ENCODE results near the gene ZDHHC17. TPM values are rescaled to one million over a fixed set of nuclear protein-coding genes. Genes with fewer than 3 reads are reported as not detected.

Gene ZDHHC17
- total and polyA plus RNA-seq, 2 experiments from 2014 or later = 11.7 to 39.8 TPM

DNA sequence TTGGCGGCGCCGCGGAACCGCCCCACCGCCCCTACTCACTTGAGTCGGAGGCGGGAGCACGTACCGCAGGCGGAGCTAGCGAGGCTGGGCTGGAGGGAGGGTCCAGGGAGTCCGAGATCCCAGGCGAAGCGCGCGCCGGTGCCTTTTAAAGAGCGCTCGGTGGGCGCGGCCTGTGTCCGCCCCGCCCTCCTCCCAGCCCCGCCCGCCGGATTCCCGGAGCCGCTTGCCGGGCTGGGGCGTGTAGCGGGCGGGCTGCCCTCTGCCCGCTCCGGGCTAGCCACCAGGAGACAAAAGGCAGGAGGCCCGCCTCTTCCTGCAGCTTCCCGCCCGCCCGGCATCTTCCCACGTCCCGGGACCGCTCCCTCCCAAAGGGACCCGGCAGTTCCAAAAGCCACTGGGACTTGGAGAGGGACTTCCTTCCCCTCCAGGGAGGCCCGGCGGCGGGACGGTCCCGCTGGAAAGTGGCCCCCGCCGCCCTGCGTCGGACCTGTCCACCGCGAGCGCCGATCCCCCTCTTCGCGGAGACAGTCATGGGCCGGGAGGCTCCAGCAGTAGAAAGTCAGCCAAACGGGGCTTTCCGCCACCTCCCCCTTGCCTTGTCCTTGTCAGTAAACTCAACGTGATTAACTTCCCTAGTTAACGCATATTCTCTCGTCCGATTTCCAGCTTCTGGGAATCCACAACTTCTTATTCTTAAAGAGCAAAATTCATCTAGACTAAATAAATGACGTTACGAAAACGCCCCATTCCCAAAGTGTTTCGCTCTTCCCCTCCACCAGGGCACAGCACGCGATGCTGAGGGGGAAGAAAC is 115.2 kb downstream of the ZDHHC17 start, which contains the start of gene CSRP2:
Gene CSRP2, minus strand, starts transcription at position 121 of the 811 bp plus-strand sequence. CDS start 12,759 bp downstream, outside the sequence.
- 4% methylated on average over 40 of the region's 71 CpGs for WGBS (ENCODE audit: low lambda C conversion rate, missing lambda C conversion rate)
- Histone ChIP-seq H4K20me1 (ENCODE audit: insufficient read depth, poor library complexity, severe bottlenecking) (no peaks in the 10 kb centered on the region), H3K9me2 (replicated peaks; ENCODE audit: insufficient read depth) (no peaks in the 10 kb centered on the region), H3K4me1 (ENCODE audit: insufficient read depth) (peaks cover 9% of the 10 kb centered on the region), H3K4me3 (peak within 1 kb of the TSS; percentile 90), H3K4me2 (peak within 1 kb of the TSS; percentile 90), H3K36me3 (replicated peaks; ENCODE audit: insufficient read depth, low read depth) (no peaks in the 10 kb centered on the region), H3K27ac (peak within 1 kb of the TSS; percentile 93), H3K79me2 (peaks cover 36% of the 10 kb centered on the region), H3K27me3 (no peaks in the 10 kb centered on the region), H3K9me3 (ENCODE audit: low read depth) (no peaks in the 10 kb centered on the region), H2AFZ (peak within 1 kb of the TSS; percentile 89)
- peak; percentile 95 for DNase-seq (ENCODE audit: low spot score)
- TF ChIP-seq EZH2phosphoT487 (IDR thresholded peaks at IDR 0.05; ENCODE audit: low read depth, severe bottlenecking, unreplicated experiment) (no peak), CTCF (IDR thresholded peaks at IDR 0.05; ENCODE audit: poor library complexity) (peak; percentile 19), EZH2 (IDR thresholded peaks at IDR 0.05; ENCODE audit: borderline replicate concordance) (no peak)

- H3K36me3 ChIP-seq (replicated peaks; ENCODE audit: insufficient read depth, low read depth) = no peaks in the 10 kb centered on the region
- H3K27ac ChIP-seq = peak overlapping the region; percentile 93
- no peaks in the 10 kb centered on the region for H3K9me3 ChIP-seq (ENCODE audit: low read depth)
- TF ChIP-seq EZH2phosphoT487 (IDR thresholded peaks at IDR 0.05; ENCODE audit: low read depth, severe bottlenecking, unreplicated experiment) (no peak), EZH2 (IDR thresholded peaks at IDR 0.05; ENCODE audit: borderline replicate concordance) (no peak), CTCF (IDR thresholded peaks at IDR 0.05; ENCODE audit: poor library complexity) (no peak)
- H3K4me1 ChIP-seq (ENCODE audit: insufficient read depth) = peaks cover 6% of the 10 kb centered on the region
- H3K27me3 ChIP-seq = no peaks in the 10 kb centered on the region
- peak overlapping the region; percentile 90 for H3K4me2 ChIP-seq
- no peaks in the 10 kb centered on the region for H3K9me2 ChIP-seq (replicated peaks; ENCODE audit: insufficient read depth)
- 61% methylated on average over 13 of the region's 13 CpGs for WGBS (ENCODE audit: low lambda C conversion rate, missing lambda C conversion rate)
- H3K4me3 ChIP-seq = peak overlapping the region; percentile 90
- DNase-seq (ENCODE audit: low spot score) = no peak
- peak overlapping the region; percentile 89 for H2AFZ ChIP-seq
- H4K20me1 ChIP-seq (ENCODE audit: insufficient read depth, poor library complexity, severe bottlenecking) = no peaks in the 10 kb centered on the region
- peaks cover 28% of the 10 kb centered on the region for H3K79me2 ChIP-seq
These were observed 116.0 kb downstream of the ZDHHC17 start for GRCh38 chr12:76879710-76880518.

GRCh38 chr12:76880519-76881023 is 116.7 kb downstream of the ZDHHC17 start:
- Histone ChIP-seq H3K79me2 (peaks cover 21% of the 10 kb centered on the region), H4K20me1 (ENCODE audit: insufficient read depth, poor library complexity, severe bottlenecking) (no peaks in the 10 kb centered on the region), H2AFZ (no peak overlapping the region), H3K4me2 (no peak overlapping the region), H3K4me1 (ENCODE audit: insufficient read depth) (peaks cover 6% of the 10 kb centered on the region), H3K36me3 (replicated peaks; ENCODE audit: insufficient read depth, low read depth) (no peaks in the 10 kb centered on the region), H3K9me2 (replicated peaks; ENCODE audit: insufficient read depth) (no peaks in the 10 kb centered on the region), H3K4me3 (no peak overlapping the region), H3K9me3 (ENCODE audit: low read depth) (no peaks in the 10 kb centered on the region), H3K27me3 (no peaks in the 10 kb centered on the region), H3K27ac (peak overlapping the region; percentile 93)
- TF ChIP-seq CTCF (IDR thresholded peaks at IDR 0.05; ENCODE audit: poor library complexity) (no peak), EZH2 (IDR thresholded peaks at IDR 0.05; ENCODE audit: borderline replicate concordance) (no peak), EZH2phosphoT487 (IDR thresholded peaks at IDR 0.05; ENCODE audit: low read depth, severe bottlenecking, unreplicated experiment) (no peak)
- 90% methylated on average over 7 of the region's 7 CpGs for WGBS (ENCODE audit: low lambda C conversion rate, missing lambda C conversion rate)
- no peak for DNase-seq (ENCODE audit: low spot score)

Data from hepatocyte (in vitro differentiated cells).